ENCODE data around the gene DLX3.

DLX3 gene

DNA sequence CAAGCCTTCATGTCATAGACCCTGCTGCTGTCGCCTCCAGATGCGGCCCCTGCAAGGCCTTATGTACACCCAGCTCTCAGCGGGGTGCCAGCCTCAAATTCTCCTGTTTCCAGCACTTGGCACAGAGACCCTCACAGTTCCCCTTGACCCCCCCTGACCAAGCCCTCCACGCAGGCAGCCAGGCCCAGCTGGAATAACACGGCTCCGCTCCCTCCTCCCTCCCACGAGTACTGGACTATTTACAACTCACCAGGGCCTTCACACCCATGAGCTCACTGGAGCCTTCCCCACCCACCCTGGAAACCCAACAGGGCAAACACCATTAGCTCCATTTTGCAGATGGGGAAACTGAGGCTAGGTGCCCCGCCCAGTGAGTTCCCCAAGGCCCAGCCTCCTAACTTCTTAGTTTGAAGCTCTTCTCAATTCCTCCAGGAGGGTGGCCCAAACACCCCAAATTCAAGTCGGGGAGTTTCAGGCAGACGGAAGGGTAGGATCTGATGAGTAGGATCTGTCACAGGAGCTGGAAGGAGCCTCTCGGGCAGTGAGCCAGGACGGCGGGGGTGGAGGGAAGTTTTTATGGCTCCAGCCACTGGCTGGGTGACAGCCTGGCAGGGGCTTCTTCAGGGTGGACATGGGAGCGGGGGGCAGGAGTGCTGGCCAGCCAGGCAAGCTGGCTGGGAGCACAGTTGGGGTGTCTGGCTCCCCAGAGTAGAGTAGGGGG lies 43.5 kb downstream of the DLX3 start:
- no peak for TF ChIP-seq ZFX (IDR thresholded peaks at IDR 0.05; ENCODE audit: borderline replicate concordance)
- TF ChIP-seq, protein P1, sequence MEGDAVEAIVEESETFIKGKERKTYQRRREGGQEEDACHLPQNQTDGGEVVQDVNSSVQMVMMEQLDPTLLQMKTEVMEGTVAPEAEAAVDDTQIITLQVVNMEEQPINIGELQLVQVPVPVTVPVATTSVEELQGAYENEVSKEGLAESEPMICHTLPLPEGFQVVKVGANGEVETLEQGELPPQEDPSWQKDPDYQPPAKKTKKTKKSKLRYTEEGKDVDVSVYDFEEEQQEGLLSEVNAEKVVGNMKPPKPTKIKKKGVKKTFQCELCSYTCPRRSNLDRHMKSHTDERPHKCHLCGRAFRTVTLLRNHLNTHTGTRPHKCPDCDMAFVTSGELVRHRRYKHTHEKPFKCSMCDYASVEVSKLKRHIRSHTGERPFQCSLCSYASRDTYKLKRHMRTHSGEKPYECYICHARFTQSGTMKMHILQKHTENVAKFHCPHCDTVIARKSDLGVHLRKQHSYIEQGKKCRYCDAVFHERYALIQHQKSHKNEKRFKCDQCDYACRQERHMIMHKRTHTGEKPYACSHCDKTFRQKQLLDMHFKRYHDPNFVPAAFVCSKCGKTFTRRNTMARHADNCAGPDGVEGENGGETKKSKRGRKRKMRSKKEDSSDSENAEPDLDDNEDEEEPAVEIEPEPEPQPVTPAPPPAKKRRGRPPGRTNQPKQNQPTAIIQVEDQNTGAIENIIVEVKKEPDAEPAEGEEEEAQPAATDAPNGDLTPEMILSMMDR (IDR thresholded peaks at IDR 0.05), result no peak

DNA sequence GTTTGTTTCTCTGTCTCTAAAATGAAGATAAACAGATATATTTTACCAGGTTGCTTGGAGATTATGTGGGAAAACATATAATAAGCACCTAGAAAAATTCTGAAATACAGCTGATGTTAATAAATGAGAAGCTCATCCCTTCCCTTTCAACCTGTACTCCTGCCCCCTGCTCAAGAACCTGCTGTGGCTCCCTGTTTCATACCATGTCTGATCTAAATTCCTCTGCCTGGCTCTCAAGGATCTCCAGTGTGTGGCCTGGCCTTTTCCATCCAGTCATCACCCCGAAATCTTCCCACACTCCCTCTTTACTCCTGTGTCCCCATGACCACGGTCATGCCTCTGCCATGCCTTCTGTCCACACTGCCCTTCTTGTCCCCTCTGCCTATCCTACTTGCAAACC lies 45.4 kb downstream of the DLX3 start:
- no peak overlapping the region for H3K27ac ChIP-seq
- no peak for TF ChIP-seq ZFX (IDR thresholded peaks at IDR 0.05; ENCODE audit: borderline replicate concordance)
- TF ChIP-seq, protein P1 (IDR thresholded peaks at IDR 0.05), result no peak

More for the DNA sequence above, 43.5 kb downstream of the DLX3 start:
- no peak overlapping the region for H3K27ac ChIP-seq

- no peak for TF ChIP-seq ZFX (IDR thresholded peaks at IDR 0.05; ENCODE audit: borderline replicate concordance)
- TF ChIP-seq, protein P1 (IDR thresholded peaks at IDR 0.05), result no peak
- no peak overlapping the region for H3K27ac ChIP-seq
Measured at GRCh38 chr17:49946964-49947584, 48.0 kb downstream of the DLX3 start.

GRCh38 chr17:49946208-49946607 lies 48.8 kb downstream of the DLX3 start:
- H3K27ac ChIP-seq, result no peak overlapping the region
- TF ChIP-seq ZFX (IDR thresholded peaks at IDR 0.05; ENCODE audit: borderline replicate concordance), result no peak
- TF ChIP-seq, protein P1 (IDR thresholded peaks at IDR 0.05), result no peak

DNA sequence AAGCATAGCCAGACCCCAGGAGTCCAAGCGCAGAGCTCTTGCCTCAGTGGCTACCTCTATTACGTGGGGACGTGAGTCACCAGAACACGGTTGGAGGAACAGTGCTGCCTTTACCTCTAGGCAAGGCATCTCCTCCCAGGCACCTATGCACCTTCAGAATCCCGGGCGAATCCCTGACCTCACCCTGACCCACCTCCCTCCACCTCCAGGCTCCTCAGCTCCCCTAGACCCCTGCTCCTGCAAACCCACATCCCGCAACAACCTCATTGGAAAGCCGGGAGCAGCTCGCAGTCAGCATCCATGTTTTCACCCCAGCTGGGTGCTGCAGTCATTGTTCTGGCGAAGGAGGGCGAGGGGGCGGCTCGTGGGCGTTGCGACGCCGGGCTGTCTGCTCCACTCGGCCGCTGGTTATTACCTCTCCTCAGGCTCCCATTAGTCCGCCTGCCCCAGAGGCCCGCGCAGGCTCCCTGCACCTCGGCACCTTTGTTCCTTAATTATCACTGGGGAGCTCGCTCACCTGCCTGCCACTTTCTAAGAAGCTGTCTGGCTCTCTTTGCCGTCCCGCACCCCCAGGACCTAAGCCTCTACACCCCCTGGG lies 50.7 kb downstream of the DLX3 start:
- TF ChIP-seq, protein P1 (IDR thresholded peaks at IDR 0.05), result no peak
- no peak for TF ChIP-seq ZFX (IDR thresholded peaks at IDR 0.05; ENCODE audit: borderline replicate concordance)
- H3K27ac ChIP-seq, result no peak overlapping the region

DNA sequence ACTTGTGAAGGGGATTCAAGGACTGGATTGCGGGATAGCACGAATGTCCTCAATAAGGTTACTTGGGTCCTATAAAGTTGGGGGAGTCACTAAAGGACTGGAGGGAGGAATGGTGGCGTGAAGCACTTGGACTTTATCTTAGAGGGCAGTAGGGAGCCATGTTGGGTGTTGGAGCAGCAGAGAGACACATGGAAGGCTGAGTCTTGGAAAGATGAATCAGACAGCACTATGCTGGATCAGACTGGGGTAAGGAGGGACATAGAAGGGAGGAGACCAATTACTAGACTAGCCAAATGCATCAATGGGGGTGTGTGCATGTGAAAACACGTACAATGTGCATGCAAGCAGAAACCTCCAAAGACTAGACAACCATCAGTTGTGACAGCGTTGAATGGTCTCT lies 52.1 kb downstream of the DLX3 start:
- TF ChIP-seq ZFX (IDR thresholded peaks at IDR 0.05; ENCODE audit: borderline replicate concordance), result no peak
- TF ChIP-seq, protein P1 (IDR thresholded peaks at IDR 0.05), result no peak
- H3K27ac ChIP-seq, result no peak overlapping the region

DNA sequence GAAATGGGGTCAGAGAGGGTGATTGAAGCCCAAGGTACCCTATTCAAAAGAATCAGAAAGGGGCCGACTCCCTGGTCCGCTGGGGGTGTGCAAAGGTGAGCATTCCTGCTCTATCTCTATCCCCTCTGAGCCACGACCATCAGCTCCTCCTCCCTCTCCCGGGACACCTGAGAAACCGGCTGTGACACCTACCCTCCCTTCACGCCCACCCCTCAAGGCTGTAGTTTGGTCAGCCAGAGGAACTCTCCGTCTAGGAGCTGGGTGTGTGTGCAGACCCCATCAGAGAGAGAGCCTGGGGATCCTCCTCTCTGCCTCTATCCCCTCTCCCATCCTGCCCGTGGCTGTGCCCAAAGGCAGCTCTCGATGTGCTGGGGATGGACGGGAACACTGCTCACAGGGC lies 53.6 kb downstream of the DLX3 start:
- TF ChIP-seq, protein P1 (IDR thresholded peaks at IDR 0.05), result no peak
- no peak for TF ChIP-seq ZFX (IDR thresholded peaks at IDR 0.05; ENCODE audit: borderline replicate concordance)
- no peak overlapping the region for H3K27ac ChIP-seq

Measured in 22Rv1 (cell line).